DMS114 treated with DMSO at 0.1 percent for 48 hours (cell line): ENCODE results near the gene PDCD1.

ENCODE experiments used
- DNase-seq: peaks from one replicate; lab custom pipeline; 2025; ENCODE audit not compliant: unreplicated experiment; lab: John Stamatoyannopoulos, UW

The PDCD1 gene

DNA sequence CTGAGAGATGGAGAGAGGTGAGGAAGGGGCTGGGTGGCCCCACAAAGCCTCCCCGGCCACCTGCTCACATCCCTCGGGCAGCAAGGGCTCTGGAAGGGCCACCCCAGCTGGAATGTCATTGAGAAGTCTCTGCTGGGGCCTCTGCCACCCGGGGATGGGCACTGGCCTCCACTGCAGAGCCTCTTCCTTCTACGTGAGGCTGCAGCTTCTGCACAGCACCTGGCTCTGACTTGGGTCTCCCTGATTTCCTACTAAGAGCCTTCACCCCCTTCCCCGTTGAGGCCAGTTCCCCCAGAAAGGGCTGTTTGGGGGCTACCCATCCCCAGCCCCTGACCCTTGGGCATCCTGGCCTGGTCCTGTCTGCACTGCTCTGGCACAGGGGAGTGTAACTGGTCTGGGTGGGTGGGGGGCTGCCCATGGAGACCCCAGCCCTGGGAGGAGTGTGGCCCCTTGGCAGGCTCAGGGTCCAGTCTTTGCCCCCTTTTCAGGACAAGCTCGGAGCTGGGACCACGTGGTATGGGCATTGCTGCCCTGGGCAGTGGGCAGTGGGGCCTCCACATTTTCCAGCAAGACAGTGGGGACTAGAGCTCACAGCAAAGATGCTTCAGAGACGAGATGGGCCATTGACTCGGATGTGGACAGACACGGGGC is 5.6 kb downstream of the PDCD1 start:
- DNase-seq = no peak

DNA sequence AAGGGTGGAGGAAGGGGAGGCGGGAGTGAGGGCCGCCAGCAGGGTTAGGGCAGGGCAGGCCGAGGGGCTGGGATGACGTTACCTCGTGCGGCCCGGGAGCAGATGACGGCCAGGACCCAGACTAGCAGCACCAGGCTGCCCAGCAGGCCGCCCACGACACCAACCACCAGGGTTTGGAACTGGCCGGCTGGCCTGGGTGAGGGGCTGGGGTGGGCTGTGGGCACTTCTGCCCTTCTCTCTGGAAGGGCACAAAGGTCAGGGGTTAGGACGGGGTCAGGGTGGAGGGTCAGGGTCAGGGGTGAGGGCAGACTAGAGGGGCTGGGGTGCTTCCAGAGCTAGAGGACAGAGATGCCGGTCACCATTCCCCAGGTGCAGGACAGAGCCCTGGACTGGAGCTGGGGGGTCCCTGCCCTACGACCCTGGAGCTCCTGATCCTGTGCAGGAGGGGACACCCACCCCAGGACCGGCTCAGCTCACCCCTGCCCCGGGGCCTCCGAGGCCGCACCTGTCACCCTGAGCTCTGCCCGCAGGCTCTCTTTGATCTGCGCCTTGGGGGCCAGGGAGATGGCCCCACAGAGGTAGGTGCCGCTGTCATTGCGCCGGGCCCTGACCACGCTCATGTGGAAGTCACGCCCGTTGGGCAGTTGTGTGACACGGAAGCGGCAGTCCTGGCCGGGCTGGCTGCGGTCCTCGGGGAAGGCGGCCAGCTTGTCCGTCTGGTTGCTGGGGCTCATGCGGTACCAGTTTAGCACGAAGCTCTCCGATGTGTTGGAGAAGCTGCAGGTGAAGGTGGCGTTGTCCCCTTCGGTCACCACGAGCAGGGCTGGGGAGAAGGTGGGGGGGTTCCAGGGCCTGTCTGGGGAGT is 6.3 kb downstream of the PDCD1 start:
- DNase-seq = no peak

DNA sequence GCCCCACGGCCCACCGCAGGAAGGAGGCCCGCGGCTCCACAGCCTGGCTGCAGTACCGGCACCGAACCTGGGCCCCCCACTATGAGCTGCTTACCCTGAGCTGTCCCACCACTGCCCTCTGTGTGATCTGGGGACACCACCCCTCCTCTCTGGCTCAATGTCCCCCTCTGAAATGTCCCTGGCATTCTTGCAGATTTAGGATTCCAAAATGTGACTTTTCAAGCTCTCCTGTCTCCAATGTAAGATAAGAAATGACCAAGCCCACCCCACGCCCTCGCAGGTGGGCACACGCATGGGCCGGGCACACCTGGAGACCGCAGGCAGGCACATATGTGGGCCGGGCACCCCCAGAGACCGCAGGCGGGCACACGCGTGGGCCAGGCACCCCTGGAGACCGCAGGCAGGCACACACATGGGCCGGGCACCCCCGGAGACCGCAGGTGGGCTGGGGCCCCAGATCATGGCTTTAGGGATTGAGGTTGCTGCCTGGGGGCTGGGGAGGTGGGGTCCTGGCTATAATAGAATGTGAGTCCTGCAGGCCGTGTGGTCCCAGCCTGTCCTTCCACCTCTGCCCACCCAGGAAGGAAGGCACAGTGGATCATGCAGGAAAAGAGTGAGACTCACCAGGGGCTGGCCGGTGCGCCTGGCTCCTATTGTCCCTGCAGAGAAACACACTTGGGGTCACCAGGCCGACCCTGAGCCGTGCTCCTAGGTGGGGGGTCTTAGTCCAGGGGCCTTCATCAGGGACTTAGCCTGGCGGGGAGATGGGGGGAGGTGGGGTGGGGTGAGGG is 7.2 kb downstream of the PDCD1 start:
- DNase-seq = no peak

DNA sequence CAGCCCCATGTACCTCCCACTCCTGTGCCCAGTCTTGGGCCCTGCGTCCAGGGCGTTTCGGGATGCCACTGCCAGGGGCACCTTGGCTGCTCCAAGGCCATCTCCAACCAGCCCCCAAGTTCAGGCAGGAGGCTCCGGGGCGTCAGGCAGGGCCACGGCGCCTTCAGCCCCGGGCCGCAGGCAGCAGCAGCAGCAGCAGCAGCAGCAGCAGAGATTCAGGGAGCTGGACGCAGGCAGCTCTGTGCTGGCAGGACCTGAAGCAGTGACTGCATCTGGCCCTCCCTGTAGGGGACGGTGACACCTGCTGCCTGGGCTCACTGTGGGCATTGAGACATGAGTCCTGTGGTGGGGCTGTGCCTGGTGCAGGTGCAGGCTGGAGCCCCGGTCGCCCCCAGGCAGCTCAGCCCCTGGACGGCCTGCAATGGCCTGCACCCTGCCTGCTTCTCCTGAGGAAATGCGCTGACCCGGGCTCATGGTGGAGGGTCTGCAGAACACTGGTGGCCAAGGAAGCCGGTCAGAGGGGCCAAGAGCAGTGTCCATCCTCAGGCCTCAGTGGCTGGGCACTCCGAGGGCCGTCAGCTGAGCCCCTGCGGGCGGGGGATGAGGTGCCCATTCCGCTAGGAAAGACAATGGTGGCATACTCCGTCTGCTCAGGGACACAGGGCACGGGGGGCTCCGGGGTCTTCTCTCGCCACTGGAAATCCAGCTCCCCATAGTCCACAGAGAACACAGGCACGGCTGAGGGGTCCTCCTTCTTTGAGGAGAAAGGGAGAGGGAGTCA is 8.0 kb downstream of the PDCD1 start:
- DNase-seq = no peak

DNA sequence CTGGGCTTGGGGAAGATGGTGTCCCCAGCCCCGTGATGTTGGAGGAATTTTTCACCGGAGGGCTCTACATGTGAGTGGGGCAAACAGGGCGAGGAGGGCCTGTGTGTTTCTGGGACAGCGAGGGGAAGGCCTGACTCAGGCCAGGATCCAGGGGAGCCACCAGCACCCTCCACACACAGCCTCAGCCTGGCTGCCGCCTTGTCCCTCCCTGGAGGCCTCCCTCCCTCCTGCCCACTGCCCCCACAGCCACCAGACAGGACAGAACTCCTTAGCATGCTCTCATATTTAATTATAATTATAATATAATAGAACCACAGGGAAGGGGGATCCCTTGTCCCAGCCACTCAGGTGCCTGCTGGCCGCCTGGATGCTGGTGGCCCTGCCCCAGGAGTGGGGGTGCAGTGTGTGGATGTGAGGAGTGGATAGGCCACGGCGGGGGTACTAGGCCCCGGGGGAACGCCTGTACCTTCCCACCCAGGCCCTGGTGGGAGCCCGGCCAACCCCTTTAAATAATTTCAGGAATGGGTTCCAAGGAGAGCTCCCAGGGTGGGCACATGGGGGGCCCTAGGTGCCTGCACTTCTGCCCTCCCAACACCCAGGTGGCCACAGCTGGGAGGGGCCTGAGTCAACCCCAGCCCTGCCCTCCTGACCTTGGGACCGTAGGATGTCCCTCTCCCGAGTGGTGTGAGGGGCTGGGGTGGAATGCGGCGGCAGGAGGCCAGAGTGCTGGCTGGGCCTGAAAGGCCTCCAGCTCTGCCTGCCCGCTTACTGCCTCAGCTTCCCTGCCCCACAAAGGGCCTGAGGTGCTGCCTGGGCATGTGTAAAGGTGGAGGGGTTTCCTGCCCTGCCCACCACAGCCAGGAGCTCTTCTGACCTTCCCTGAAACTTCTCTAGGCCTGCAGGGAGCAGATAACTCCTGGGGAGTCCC is 8.8 kb downstream of the PDCD1 start:
- DNase-seq = no peak

DNA sequence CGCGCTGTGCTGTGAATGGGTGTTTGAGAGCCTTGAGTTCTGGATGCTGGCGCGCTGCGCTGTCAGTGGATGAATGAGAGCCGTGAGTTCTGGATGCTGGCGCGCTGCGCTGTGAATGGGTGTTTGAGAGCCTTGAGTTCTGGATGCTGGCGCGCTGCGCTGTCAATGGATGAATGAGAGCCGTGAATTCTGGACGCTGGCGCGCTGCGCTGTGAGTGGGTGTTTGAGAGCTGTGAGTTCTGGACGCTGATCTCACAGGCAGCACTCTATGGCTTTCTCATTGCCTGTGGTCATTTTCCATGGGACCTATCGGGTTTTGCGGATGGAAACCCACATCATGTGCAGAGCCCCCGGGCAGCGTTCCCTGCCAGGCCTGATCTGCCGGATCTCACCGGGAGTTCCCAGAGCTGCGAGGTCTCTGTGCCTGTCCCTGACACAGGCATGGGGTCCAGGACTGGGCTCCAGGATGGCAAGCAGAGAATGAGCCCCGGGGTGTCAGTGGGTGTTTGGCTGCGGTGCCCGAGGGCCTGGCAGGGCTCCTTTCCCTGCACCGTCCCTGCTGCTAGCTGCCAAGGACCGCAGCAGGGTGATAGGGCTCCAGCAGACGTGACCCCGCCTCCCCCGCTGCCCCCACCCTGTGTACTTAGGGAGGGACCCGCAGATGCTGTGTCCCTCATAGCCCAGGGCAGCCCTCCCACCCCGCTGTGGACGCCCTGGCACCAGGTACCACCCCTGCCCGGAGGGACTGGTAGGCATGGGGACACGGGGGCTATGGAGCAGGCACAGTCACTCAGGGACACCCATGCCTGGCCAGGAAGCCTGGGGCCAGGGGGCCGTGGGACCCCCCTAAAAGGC is 9.7 kb downstream of the PDCD1 start:
- DNase-seq = no peak

DNA sequence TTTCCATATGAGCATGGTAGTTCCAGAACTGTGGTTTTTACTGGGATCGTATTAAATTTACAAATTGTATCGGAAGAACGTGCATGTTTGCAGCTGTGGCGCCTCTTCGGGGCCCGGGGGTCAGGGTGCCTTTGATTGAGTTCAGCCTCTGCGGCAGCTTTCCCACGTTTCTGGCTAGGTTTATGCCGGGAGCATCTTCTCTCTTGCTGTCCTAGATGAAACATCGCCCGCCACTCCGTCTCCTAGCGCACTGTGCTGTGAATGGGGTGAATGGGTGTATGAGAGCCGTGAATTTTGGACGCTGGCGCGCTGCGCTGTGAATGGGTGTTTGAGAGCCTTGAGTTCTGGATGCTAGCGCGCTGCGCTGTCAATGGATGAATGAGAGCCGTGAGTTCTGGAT is 12.3 kb downstream of the PDCD1 start:
- no peak for DNase-seq

DNA sequence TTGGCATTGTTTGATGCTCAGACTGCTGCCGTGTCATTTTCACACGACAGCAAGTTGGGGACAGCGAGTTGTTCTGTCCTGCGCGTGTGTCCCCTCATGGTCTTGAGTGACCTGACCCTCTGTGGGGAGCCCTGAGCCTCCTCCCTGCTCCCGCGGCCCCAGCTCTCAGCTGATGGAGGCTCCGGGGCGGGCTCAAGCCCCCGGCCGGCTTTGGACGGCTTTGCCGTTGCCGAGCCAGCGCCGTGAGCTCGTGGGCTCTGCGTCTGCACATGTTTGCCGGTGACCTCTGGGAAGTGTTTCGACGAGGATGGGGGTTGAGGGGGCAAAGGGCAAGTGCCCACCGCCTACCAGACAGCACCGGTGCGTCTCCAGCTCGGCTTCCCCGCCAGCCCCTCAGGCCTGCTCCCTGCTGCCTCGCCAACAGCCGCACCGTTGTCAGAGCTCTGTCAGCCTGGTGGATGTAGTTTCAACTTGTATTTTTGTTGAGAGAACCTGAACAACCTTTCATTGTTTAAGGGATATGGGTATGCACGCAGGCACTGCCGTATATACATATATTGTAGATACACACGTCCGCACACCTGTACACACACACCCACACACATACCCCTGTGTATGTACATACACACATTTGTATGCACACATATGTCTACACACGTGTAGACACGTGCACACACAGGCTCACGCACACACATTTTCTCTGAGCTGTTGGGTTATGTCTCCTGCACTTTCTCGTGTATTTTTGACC is 13.7 kb downstream of the PDCD1 start:
- no peak for DNase-seq

DNA sequence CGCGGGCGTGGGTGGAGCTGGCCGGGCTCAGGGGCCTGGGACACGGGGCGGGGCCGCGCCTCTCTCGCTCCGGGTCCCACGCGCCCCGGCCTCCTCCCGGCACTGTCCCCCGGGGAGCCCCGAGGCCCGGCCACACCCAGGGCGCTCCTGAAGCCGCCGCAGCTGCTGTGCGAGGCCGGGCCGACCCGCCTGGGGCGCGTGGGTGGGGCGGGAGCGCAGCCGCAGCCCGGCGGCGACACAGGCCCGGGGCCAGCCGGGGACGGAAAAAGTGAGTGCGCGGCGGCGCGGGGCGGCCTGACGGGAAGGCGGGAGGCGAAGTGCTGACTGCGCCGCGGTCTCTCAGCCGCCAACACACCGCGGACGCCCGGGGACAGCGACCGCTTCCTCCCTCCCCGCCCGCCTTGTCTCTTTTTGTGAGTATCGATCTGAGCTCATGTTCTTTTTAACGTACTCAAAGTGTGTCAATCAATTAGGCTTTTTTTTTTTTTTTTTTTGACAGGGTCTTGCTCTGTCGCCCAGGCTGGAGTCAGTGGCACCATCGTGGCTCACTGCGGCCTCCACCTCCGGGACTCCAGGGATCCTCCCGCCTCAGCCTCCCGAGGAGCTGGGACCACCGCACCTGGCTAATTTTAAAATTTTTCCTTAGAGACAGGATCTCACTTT is 14.5 kb downstream of the PDCD1 start:
- no peak for DNase-seq

DNA sequence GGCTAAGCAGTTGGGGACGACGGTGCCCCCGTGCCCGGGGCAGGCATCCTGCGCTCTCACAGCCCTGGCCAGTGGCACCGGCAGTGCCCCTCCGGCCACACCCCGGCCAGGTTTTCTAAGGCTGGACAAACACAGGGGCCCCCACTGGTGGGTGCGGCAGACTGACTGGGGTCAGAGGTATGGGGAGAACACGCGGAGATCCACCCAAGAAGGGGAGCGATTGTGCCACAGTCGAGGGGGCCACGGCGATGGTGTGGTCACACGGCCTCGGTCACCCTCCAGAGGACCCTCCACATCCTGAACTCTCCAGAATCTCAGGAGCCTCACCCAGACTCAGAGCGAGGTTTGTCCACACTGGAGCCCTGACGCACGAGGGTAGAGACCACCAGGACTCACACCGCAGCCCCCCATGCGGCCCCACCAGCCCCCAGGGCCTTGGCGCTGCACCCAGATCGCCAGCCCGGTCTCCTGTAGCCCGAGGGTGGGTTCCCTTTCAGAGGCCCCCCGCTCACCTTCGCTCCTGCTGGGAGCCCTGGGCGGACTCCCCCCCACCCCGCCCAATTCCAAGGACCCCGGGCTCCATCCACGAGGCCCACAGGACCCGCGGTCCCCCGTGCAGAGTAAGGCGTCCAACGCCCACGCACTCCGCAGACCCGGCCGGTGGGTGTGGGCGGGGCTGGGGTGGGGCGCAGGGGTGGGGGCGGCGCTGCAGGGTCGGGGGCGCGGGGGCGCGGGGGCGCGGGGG is 15.2 kb downstream of the PDCD1 start:
- no peak for DNase-seq

DNA sequence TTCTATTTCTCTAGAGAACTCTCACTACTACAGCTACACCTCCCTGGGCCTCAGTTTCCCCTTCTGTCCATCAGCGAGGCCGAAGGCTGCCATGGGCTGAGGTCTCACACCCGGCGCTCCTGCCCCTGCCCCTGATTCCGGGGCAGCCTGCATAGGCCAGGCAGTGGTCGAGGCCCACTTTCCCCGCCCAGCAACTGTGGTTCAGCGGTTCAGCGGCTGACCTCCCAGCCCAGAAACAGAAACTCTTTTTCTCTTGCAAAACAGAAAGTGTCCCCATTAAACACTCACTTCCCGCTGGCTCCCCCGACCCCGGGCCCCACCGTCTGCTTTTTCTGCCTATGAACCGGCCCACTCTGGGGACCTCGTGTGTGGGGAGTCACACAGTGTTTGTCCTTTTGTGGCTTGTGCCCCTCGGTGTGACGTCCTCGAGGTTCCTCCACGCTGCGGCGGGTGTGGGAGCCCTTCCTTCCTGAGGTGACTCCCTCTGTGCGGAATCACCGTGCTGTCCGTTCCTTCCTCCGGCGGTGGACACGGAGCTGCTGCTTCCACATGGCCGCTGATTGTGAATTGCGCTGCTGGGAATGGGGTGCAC is 16.0 kb downstream of the PDCD1 start:
- DNase-seq = no peak

DNA sequence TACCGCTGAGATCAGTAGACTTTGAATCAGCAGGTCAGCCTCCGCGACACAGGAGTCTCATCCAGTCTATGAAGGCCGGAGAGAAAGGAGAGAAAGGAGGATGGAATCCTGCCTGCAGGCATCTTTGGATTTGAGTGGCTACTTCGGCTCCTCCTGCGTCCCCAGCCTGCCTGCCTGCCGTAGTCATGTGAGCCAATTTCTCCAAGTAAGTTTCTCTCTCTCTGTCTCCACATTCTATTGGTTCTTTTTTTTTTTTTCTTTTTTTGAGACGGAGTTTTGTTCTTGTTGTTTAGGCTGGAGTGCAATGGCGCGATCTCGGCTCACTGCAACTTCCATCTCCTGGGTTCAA is 16.7 kb downstream of the PDCD1 start:
- DNase-seq = no peak

DNA sequence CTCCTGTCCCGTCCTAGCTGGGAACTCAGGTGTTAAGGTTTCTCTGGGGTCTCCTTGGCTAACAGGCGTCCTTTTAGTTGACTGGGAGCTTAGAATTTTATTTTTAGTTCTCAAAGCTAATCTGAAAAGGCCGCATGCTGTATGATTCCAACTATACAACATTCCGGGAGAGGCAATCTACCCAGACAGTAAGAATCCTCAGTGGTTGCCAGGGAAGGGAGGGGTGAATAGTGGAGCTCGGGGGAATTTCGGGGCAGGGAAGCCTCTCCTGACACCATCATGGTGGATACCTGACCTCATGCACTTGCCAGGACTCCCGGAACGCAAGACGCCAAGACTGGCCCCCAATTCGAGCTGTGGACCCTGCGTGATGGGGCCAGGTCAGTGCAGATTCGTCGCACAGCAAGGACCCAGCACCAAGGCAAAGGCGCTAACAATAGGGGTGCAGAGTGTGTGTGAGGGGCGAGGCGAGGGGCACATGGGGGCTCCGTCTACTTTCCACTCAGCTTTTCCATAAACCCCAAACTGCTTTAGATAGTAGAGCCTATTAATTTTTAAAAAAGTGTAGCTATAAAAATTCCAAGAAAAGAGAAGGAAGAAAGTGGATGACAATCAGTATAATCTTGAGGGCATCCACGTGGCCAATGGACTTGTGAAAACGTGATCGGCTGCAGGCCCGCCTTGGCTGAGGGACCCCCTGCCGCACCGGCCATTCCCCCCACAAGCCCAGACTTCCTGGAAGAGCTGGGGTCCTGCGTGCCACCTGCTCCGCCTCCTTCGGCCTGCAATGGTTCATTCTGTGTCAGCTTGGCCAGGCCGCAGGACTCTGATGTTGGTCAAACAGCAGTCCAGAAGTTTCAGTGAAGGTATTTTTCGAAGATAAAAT is 17.3 kb downstream of the PDCD1 start:
- DNase-seq = no peak

DNA sequence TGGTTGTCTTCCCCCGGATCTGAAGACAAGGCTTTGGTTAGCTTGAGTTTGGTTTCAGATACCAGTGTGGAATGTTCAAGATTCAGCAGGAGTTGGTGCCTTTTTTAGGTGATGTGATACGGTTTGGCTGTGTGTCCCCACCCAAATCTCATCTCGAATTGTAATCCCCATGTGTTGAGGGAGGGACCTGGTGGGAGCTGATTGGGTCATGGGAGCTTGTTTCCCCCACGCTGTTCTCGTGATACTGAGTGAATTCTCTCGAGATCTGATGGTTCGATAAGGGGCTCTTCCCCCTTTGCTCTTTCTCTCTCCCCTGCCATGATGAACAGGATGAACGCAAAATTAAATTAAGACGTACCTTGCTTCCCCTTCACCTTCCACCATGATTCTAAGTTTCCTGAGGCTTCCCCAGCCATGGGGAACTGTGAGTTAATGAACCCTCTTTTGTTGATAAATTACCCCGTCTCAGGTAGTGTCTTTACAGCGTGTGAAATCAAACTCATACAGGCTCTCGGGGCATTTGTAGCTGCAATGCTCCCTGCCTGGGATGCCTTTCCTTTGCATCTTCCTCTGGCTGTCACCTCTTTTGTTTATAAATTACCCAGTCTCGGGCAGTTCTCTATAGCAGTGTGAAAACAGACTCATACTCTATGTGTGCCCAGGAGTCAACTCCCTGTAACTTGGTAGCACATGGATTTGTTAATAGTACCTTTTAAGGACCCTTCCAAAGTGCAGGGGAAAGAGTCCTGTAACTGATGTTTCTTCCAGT is 21.3 kb downstream of the PDCD1 start:
- no peak for DNase-seq

DNA sequence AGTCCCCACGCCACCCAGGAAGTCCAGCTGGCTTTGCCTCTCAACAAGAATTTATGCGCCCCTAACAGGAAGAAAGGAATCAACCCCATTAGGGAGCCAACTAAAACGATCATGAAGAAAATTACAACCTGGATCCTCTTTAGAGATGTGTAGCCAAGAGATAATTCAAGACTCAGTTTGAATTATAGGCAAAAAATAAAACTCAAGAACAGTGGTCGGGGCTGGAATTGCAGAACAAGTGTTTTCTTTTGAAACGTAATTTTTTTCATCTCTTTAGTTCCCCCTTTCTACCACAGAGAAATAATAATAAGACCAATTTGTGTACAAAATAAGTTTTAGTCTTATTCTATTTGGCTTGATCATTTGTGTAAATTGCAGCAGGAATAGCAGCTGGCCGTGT is 22.4 kb downstream of the PDCD1 start:
- peak; percentile 11 for DNase-seq
